Loucy (cell line): ENCODE results near the gene ANKLE2.

Experiments
- EZH2phosphoT487 ChIP-seq: fragments of 200-600 bp; IDR thresholded peaks from 2 replicates; pipeline ENCODE4 v1.6.1; 2018; ENCODE audit warnings: antibody characterized with exemption, mild to moderate bottlenecking, moderate library complexity, borderline replicate concordance
- TF ChIP-seq, protein P1 (sequence below): fragments of 200-600 bp; sonication (generic); conservative IDR thresholded peaks from 2 replicates; pipeline ENCODE4 v1.5.1; 2014; ENCODE audit warnings: mild to moderate bottlenecking, antibody characterized with exemption, low read length

DNA sequence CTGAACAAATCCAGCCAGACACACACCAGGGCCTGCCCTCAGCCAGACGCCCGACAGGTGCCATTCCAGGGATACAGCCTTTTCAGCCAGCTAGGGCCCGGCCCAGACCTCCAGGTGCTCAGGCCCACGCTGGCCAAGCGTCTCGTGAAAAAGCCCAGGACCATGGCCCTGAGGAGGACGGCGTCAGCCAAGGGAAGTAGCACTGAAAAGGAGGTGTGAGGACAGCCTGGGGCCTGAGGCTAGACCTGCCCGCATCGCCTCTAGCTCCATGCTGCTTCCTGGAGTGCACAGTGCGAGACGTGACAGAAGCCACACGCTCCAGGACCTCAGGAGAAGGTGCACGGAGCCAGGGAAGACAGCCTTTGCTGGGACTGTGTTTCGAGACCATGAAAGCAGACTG, 37.2 kb upstream of the ANKLE2 start:
- TF ChIP-seq, protein P1, sequence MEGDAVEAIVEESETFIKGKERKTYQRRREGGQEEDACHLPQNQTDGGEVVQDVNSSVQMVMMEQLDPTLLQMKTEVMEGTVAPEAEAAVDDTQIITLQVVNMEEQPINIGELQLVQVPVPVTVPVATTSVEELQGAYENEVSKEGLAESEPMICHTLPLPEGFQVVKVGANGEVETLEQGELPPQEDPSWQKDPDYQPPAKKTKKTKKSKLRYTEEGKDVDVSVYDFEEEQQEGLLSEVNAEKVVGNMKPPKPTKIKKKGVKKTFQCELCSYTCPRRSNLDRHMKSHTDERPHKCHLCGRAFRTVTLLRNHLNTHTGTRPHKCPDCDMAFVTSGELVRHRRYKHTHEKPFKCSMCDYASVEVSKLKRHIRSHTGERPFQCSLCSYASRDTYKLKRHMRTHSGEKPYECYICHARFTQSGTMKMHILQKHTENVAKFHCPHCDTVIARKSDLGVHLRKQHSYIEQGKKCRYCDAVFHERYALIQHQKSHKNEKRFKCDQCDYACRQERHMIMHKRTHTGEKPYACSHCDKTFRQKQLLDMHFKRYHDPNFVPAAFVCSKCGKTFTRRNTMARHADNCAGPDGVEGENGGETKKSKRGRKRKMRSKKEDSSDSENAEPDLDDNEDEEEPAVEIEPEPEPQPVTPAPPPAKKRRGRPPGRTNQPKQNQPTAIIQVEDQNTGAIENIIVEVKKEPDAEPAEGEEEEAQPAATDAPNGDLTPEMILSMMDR: no peak
- TF ChIP-seq EZH2phosphoT487: no peak
